Measurements from ENCODE around the gene PRR7.
A peak's percentile ranks its signal among the peaks of the same experiment; 100 is the strongest.

Gene PRR7

DNA sequence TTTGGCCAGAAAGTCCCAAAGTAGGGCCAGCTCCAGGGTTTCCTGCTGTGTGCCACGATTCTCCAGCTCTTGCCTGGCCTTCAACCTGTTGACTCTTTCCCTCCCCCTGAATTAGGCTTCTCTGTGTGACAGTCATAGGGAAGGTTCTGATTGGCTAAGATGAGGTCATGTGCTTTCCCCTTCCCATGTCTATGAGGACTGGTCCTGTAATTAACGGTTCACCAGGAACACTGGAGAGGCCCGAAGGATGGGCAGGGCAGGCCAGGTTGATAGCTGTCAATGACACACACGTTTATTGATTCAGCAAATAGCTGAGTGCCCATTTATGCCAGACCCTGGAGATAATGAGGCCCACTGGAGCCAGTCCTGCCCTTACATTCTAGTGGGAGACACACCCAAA lies 9.0 kb upstream of the PRR7 start:
- DNase-seq (ENCODE audit: low read depth in 2 of 2): no peak

- no peak for DNase-seq (ENCODE audit: low read depth in 2 of 2)
Measured at GRCh38 chr5:177438468-177438867, 8.1 kb upstream of the PRR7 start.

DNA sequence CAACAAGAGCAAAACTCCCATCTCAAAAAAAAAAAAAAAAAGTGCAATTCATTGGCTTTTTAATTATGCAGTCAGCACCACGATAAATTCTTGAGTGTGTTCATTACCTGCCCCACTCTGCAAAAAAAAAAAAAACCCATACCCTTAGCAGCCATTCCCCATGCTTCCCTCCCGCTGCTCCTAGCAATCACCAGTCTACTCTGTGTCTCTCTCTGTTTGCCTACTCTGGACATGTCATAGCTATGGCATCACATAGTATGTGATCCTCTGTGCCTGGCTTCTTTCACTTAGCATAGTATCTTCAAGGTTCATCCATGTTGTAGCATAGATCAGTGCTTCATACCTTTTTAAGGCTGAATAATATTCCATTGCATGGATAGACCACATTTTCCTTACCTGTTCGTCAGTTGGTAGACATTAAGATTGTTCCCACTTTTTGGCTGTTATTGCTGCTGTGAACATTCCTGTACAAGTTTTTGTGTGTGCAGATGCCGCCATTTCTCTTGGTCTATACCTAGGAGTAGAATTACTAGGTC lies 7.0 kb upstream of the PRR7 start:
- DNase-seq (ENCODE audit: low read depth in 2 of 2): no peak

GRCh38 chr5:177440211-177440989 lies 6.2 kb upstream of the PRR7 start:
- DNase-seq (ENCODE audit: low read depth in 2 of 2): peak in 1 of 2 donors; percentile 32

DNA sequence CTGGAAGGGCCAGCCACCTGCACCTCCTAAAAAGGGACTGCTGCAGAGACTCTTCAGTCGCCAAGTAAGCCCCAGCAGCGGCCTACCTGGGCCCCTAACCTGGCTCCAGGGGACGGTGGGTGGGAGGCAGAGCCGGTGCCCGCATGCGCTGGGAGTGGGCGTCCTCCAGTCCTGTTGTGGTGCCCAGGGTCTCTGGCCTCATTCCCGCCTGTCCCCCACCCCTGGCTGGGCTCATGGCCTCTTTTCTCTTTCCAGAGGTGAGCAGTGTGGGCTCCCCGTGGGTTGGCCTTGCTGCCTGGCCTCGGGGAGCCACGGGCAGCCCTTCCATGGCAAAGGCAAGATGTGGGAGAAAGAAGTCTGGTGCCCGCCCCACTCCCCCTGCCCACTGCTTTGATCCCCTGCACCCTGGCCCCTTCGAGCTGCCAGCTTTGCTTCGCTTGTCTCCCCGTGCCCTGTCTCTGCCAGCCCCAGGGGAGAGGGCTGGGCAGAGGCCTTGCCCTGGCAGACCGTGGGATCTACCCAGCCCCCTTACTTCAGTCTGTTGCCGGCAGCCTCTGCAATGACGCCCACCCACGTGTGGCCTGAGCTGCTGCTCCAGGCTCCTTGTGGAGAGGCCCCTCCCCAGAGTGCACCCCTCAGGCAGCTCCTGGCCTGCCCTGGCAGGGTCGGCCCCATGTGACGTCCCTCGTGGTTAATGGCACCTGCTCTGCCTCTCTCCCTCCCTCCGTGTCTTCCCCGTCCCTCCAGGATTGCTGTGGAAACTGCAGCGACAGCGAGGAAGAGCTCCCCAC lies 5.4 kb upstream of the PRR7 start:
- no peak for DNase-seq (ENCODE audit: low read depth in 2 of 2)

GRCh38 chr5:177442066-177442826 lies 4.4 kb upstream of the PRR7 start:
- no peak for DNase-seq (ENCODE audit: low read depth in 2 of 2)

- no peak for DNase-seq (ENCODE audit: low read depth in 2 of 2)
Measured at GRCh38 chr5:177443144-177443983, 3.2 kb upstream of the PRR7 start.

DNA sequence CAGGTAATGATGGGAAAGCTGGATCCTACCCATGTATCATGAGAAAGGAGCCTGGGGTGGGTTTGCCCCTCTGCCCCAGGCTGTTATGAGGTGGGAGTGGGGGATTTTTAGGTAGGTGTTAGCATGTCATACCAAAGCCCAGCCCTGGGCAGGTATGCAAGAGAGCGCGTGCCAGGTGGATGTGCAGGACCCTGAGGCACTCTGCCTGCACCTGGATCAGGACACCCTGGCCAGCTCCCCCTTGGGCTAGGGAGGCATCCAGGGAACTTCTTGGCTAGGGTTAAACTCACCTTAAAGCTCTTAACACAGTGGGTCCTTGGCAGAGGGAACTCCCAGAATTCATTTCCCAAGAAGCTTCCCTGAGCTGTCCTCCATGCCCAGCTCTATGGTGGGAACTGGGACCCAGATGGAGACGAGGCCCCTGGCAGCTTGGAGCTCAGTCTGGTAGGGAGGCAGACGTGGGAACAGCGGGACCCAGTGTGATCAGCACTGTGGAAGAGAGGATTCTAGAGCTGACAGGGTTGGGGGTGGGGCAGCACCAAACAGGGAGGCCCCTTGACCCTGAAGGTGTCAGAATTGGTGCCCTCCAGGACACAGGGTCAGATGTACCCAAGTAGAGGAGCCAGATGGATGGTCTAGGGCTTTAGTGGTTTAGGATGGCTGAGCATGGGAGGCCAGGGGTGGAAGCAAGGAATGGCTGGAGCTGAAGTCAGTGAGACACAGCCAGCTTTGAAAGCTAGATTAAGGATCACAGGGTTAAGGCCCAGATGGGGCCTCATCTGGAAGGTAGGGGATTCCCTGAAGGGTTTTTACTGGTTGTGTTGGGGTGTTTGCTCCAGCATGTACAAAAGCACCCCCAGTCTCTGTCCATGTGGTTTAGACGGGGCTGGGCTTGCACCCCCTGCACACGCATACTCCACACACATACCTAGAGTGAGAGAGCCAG lies 2.2 kb upstream of the PRR7 start:
- DNase-seq (ENCODE audit: low read depth in 2 of 2): no peak

- DNase-seq (ENCODE audit: low read depth in 2 of 2): no peak
Measured at GRCh38 chr5:177445052-177445916, 1.3 kb upstream of the PRR7 start.

DNA sequence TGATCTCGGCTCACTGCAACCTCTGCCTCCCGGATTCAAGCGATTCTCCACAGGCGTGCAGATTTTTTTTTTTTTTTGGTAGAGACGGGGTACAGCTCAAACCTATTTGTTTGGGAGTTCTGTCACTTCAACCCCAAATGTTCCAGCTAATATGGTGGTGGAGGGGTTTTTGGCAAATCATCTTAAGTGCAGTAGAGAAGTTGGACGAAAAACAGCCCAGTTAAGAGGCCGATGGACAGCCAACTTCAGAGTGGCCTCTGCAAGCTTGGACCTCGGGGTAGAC lies 756 bp upstream of the PRR7 start:
- no peak for DNase-seq (ENCODE audit: low read depth in 2 of 2)

- peak in 1 of 2 donors; percentile 54 for DNase-seq (ENCODE audit: low read depth in 2 of 2)
Measured at GRCh38 chr5:177447066-177447610, 524 bp downstream of the PRR7 start.

DNA sequence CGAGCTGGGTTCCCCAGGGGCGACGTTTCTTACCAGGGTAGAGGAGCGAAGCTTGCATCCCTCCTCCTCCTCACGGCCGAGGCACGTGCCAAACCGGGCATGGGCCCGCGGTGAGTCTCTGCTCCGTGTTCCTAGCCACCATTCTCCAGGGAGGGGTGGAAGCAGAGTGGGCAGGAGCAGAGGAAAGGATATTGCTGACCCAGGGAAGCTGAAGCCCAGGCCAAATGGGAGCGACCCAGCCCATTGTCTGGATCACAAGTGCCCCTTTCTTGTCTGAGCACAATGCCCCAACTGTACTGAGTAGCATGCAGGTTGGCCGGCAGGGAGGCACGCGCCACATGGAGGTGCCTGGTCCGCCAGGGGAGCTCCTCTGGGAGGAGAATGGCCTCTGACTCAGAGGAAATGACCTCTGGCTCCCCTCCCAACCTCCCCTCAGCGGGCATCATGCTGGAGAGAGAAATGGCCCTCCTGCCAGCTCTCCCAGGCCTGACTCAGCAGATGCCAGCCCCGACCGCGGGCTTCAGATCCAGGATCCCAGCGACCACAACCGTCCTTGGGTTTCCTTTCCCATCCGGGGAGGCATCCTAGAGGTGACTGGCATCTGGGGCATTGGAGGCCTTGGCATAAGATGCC lies 1.1 kb downstream of the PRR7 start:
- DNase-seq (ENCODE audit: low read depth in 2 of 2): no peak

DNA sequence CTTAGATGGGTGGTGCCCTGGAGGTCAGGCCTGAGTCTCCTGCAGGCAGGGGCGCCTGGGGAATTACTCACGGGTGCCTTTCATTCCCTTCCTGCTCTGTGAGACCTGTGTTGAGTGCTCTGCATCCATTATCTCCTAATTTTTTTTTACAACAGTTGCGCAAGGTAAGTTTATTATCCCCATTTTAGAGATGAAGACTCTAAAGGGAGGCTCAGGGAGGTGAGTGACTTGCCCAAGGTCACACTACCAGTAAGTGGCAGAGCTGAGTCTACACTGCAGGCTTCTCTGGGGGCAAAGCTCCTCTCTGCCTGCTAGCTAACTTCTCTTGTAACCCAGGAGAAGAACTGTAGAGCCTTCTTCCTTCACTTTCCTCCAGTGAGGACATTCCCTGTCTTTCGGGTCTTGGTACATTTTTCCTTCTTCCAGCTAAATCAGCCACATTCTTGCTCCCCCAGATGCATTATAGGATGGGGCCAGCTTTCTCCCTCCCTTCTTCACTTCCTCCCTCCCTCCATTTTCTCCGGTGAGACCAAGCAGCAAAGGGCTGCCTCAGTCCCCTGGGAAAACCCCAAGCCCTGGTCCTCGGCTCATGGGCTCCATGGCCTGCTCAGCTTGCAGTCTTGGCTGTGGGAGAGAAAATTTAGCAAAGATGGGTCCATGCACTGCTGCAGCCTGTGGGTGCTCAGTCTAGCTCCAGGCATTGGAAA lies 1.8 kb downstream of the PRR7 start:
- no peak for DNase-seq (ENCODE audit: low read depth in 2 of 2)

GRCh38 chr5:177449140-177450061 lies 2.8 kb downstream of the PRR7 start:
- no peak for DNase-seq (ENCODE audit: low read depth in 2 of 2)

DNA sequence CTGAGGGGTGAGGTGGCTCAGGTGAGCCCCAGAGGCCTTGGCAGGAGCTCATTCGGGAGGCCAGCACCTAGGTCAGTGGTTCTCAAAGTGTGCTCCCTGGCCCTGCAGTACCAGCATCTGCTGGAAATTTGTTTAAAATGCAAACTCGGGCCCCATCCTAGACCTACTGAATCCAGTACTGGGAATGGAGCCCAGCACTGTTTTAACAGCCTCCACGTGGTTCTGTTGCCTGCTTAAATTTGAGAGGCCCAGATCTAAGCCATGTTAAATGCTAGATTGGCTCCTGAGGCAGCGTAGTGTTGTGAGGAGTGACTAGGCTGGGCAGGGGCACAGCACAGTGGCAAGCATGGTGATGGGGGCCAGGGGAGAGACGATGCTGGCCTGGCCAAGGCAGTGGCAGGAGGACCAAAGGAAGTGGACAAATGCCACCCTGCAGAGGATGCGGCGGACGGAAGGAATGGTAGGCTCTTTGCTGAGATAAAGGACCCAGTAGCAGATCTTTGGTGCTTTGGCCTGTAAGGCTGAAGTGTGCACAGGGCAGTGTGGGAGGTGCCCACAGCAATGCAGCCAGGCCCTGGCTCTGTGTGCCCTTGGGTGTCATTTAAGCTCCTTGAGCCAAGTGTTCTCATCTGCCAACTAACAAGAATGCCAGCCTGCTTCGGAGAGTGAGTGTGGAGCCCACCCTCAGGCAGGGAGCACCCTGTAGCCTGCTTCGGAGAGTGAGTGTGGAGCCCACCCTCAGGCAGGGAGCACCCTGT lies 4.2 kb downstream of the PRR7 start:
- DNase-seq (ENCODE audit: low read depth in 2 of 2): no peak
